SK-MEL-5 (cell line): ENCODE results near the gene YAF2. TPM values are rescaled to one million over a fixed set of nuclear protein-coding genes. Genes with fewer than 3 reads are reported as not detected.

Experiments
- DNase-seq: peaks from one replicate; pipeline ENCODE4 v3.0.0-alpha.2; 2016; ENCODE audit warnings: low read depth, low spot score
- in situ Hi-C: cut with HindIII; loops from 2 replicates; pipeline ENCODE4 v1.10.0; 2016; ENCODE audit warnings: low sequenced_read_pairs, high pct_unique_total_duplicates, low pct_unique_long_range_greater_than_20kb
- total RNA-seq: library from RNA; depleted of rRNA; stranded (reverse); fragments of >200 nt; shearing (Covaris generic); gene quantifications from 2 replicates; pipeline ENCODE4 v1.2.3, GENCODE V29; 2014

Gene YAF2
- total RNA-seq, 1 experiment from 2014 or later, result 16.2 TPM

DNA sequence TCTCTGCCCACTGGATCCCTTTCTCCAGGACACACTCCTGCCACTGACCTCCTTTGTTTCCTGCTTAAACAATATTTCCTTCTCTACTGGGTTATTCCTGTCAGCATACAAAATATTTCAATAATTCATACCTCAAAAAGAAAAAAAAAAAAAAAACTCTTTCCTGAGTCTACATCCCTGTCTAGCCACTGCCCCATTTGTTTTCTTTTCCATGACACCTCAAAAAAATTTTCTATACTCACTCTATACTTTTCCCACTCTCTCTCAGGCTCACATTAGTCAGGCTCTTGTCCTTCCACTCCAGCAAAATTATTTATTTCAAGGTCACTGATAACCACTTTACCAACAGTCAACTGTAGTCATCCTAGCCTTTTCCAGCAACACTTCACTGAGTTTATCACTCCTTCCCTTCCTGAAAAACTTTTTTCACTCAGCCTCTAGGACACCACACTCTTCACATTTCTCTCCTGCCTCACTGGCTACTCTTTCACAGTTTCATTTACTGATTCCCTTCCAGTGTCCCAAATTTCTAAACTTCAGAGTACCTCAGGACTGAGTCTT, 64.0 kb downstream of the YAF2 start:
- no peak for DNase-seq
- in situ Hi-C loops, result no loop called here

DNA sequence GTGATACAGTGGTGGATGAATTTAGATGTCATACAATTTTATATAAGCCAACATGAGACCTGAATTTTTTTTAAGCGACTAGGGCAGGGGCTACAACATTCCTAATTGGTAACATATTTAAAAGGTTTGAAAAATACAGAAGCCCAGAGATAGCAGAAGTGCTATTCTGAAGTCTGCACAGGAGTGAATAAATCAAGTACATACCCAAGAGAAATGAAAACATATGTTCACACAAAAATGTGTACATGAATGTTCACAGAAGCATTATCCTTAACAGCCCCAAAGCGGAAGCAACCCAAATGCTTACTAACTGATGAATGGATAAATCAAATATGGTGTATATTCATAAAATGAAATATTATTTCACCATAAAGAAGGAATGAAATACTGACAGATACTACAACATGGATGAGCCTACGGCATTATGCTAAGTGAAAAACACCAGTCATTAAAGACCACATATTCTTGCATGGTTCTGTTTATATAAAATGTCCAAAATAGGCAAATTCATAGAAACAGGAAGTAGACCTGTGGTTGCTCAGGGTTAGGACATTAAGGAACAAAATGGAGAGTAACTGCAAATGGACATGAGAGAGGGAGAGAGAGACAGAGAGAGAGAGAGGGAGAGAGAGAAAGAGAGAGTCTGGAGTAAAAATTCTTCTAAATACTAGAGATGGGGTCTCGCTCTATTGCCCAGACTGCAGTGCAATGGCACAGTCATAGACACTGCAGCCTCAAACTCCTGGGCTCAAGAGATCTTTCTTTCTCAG, 65.4 kb downstream of the YAF2 start:
- in situ Hi-C loops, result no loop called here
- no peak for DNase-seq

DNA sequence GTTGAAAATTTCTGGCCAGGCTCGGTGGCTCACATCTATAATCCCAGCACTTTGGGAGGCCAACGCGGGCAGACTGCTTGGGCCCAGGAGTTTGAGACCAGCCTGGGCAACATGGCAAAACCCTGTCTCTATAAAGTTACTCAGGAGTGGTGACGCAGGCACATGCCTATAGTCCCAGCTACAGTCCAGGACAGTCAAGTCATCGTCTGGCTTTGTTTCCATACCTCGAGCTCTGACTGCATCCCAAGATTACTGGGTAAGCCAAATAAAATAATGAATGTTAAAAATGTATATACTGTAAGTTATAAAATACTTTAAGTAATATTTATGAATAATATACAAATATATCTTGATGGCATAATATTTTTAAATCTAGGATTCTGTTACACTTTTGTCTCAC, 70.3 kb downstream of the YAF2 start:
- DNase-seq, result no peak
- in situ Hi-C loops, result no loop called here

DNA sequence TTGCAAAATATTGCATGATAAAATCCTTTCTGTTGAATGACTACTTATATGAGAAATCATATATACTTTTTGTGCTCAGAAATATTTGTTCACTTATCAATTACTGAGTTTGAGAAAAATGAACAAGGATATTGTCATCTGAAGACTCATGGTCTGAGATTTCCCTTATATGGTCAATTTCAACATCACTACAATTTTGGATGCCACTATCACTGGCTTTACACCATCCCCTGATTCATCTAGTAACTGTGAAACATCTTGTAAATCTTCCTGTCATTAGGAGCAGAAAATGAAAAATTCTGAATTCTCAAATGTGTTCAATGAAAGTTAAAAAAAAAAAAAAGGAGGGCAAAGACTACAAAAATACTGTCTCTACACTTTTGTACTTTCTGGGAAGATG, 71.5 kb downstream of the YAF2 start:
- in situ Hi-C loops, result no loop called here
- DNase-seq, result no peak

DNA sequence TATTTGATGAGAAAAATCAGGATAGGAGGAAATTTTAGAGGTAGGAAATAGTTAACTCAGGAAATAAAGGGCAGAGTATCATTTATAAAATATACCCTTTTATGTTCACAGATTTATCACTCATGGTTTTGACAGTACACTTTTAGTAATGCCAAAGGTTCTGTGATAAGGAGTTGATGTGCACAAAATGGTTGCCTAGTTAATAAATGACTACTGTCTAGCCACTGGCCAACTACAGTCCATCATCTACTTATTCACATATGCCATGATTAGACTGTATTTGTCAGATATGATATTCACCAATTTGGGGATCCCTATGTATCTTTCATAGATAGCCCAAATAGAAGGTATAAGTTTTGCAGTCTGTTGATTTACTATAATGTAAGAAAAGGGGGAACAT, 74.1 kb downstream of the YAF2 start:
- in situ Hi-C loops, result no loop called here
- DNase-seq, result no peak

DNA sequence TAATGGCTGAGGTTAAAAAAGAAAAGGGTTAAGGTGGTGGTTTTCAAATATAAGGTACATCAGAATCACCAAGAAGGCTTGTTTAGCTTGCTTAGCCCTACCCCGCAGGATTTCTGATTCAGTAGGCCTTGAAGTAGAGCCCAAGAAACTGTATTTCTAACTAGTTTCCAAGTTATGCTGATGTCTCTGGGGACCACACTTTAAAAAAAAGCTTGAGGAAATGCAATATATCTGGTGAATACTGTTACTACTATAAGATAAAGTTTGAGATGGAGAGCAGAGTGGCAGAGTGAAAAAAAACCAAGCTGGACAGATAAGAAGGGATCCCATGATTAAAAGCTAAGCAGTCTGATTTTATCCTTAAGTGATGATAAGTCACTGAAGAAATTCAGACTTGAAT, 75.1 kb downstream of the YAF2 start:
- in situ Hi-C loops, result no loop called here
- DNase-seq, result no peak

DNA sequence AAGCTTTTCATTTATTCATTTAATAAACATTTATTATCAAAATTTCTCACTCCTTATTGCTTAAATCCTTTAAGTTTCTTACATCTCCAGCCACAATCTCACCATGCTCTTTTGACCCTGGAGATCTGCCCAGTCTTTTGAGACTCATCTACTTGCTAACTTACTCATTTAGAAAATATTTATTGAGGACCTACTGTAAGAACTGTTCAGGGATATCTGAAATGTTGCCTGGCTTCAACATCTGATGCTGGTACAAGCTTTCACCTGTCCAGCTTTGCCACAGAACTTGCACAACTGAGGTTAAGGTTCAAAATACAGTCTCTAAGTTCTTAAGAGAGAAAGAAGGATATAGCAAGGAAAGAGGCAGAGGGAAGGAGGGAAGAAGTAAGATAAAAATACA, 75.9 kb downstream of the YAF2 start:
- in situ Hi-C loops, result no loop called here
- DNase-seq, result no peak

DNA sequence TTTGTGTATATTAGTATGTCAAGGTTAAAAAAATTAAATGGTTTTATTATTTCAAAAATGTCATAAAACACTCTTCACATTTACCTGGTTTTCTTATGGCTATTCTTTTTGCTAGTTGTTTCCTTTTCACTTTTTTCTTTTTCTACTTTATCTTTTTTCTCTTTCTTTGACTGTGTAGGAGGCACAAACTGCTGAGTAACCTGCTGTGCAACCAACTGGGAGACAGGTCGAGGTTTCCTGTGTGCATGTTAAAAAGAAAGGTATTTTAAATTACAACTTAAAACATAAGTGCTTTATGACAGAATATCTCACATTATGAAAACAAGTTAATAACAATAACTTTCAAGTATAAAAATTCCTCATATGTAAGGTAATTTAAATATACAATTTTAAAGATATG, 76.5 kb downstream of the YAF2 start:
- in situ Hi-C loops, result no loop called here
- no peak for DNase-seq

DNA sequence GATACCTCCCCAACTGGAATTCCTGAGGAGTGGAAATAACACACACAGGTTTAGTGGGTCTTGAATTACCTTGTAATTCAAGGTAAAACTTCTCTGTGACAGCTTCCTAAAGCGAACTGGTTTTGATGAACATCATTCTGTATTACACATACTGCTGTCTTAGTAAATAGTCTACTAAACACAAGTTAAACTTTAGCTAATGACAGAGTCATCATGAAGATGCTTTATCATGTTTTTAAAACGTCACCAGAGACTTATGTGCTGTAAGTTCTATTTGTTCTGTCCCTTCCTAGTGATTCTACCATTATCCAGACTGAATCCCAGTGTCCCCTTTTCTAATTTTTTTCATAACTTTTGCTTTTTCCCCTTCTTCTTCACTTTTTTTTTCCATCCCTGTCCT, 81.8 kb downstream of the YAF2 start:
- DNase-seq, result no peak
- in situ Hi-C loops, result no loop called here

DNA sequence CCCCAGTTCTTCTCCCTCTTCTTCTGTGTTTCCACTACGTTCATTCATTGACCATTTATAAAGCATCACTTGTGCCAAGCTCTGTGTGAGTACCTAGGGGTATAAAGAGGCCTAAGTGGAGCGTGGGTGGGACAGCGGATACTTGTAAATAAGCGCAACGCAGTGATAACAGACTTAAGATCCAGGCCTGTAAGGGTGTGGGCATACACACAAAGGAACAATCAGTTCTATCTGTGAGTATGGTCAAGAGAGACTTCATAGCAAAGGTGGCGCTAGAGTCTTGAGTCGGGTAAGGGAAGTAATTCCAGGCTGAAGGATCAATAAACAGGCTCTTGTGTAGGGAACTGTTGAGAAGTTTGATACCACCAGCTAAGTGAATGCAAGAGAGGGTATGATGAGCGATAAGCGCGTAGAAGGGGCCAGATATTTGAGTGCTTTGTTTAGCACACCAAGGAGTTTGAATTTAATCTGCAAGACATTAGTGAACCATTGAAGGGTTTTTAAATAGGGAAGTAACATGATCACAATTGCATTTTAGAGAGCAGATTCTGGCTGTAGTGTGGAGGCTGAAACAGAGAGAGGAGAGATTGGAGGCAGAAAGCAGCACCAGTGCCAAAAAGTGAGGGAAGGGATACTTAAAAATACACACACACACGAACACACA, 92.4 kb downstream of the YAF2 start:
- DNase-seq, result peak; percentile 67
- in situ Hi-C loops, result no loop called here

DNA sequence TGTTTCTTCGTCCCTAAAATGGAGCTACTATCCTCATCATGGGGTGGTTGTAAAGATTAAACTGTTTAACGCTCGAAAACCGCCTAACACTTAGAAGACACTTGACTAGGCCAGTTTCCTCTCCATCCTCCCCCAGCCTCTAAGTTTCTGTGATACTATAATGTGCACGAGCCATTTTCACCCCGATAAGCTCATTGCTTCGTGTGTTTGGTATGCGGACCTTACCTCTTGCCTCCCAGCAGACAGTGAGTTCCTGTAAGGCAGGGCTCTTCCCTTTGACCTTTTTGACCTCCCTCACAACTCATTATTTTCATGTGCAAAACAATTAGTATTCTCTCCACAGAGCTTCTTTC, 92.9 kb downstream of the YAF2 start:
- DNase-seq, result no peak
- in situ Hi-C loops, result no loop called here

DNA sequence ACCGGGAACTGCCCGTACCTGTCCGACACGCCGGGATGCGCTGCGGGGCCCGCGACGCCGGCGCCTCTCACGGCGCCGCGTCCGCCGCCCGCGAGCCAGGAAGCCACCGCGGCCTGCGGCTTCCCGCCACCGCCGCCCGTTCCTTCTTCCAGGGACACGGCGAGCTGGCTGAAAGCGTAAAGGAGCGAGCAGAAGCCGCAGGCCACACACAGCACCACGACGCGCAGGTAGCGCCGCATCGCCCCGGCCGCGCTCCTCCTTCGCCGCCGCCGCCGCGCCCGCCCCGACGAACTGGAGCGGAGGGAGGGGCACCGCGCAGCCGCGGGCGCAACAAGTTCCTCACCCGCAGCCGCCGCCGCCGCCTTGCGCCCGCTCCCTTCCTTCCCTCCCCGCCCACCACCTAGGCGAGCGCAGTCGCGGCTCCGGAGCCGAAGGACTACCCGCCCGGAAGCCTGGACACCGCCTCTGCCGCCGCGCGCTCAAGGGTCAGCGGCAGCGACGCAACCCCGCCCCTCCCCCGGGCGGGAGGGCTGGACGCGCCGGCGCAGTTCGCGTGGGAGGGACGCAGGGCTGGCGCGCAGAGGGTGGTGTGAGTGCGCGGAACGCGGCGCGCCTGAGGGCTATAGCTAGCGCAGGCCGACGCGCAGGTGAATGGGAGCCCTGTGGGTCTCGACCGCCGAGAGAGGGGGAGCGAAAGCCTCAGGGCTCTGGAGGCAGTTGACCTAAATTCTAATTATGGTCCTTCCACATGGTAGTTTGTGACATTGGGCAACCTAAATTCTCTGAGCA, 93.4 kb downstream of the YAF2 start, which contains the start of gene GXYLT1:
Gene GXYLT1, minus strand, starts transcription at position 467 of the 789 bp plus-strand sequence. Its CDS starts 228 bp downstream, at position 239.
- in situ Hi-C loops, result no loop called here
- peak; percentile 94 for DNase-seq

DNA sequence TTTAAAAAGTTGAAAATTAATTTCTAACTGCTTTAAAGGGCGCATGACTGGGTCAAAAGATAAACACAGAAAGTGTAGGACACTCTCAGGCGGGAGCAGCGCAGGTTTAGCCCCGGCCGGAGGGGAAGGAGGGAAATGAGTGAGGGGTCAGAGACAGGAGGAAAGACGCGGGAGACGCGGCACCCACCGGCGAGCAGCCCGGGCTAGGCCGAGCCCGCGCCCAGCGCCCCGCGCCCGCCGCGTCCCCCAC, 94.0 kb downstream of the YAF2 start:
- no peak for DNase-seq
- in situ Hi-C loops, result no loop called here

DNA sequence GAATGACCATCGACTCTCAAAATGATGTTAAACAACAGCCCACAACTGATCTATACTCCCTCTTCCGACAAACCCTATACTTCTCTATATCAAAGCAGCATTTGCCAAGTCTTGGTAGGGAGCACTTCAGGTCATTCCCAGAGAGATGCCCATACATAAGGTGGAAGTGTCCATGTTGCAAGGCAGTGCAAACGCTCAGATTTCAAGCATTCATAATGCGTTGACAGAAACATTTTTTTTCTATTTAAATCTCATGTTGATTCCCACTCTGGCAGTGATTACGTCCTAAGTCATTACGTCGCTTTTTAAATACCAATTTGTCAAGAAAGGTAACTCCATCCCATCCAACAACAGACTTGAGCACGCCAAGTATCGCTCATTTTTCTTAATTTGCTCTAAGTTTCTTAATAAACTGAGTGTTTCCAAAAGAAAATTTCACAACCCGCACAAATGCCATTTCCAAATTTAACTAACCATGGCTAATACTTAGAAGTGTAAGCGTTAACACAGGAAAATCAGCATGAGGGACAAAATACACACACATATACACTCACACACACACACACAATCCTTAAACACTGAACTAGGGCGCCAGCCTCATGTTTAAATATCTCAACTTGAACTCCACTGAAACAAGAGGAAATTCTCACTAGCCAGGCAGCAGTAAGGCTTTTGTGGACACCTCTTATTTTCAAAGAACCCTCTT, 94.4 kb downstream of the YAF2 start:
- DNase-seq, result peak; percentile 43
- in situ Hi-C loops, result no loop called here

DNA sequence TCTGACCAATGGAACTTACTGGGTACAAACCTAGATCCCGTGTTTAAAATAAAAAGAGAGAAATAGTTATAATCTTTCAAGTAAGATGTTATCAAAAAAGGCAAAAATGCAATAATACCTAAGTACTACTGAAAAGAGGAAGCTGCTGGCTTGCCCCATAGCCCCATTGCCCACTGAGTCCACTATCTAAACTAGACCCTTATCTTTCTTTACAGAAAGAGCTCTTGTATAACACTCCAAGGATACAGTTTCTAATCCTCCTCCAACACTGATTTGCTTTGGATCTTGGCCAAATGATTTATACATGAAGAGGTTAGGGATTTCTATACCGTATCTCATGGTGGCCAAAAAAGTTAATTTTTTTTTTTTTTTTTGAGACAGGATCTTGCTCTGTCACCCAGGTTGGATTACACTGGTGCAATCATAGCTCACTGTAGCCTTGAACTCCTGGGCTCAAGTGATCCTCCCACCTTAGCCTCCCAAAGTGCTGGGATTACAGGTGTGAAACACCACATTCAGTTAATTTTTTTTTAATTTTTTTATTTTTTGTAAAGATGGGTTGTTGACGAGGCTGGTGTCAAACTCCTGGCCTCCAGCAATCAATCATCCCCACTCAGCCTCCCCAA, 96.0 kb downstream of the YAF2 start:
- in situ Hi-C loops, result no loop called here
- DNase-seq, result no peak

DNA sequence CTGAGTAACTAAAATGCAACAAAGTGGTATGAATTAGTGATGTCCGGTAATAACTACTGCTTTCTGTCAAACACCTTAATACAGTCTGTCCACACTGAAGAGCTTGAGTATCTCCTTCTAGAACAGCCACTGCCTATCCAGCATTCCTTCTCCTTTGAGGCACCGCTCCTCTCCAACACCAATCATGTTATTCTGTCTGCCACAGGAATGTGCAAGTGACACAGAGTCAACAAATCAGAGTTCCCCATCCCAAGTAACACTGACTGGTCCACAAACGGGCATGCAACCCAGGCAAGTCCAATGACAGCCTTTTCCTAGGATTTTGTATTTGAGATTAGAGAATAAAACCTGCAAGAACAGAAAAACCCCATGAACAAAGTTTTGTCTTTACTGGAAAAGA, 97.1 kb downstream of the YAF2 start:
- DNase-seq, result peak; percentile 21
- in situ Hi-C loops, result no loop called here

DNA sequence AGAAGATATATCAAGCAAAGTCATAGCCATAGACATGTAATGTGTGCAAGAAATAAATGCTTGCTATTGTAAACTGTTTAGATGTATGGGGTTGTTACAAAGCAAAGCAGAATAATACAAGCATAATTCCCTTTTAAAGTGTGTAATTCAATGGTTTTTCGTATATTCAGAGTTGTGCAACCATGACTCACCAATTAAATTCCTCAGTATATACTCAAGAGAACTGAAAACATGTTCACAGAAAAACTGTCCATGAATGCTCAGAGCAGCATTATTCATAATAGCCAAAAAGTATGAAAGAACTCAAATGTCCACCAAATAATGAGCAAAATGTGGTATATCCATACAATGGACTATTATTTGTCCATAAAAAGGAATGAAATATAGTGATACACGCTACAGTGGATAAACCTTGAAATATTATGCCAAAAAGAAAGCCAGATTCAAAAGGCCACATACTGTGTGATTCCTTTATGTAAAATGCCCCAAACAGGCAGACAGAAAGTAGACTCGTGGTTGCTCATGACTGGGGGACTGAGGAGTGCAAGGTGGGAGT, 102.7 kb downstream of the YAF2 start:
- DNase-seq, result peak; percentile 46
- in situ Hi-C loops, result no loop called here
